ENCODE measurements around the gene LYL1.

LYL1 gene

GRCh38 chr19:13098277-13099072 is 4.2 kb downstream of the LYL1 start:
- Mint-ChIP-seq H3K4me1 (peaks cover 45% of the 10 kb centered on the region), H3K27me3 (peaks cover 24% of the 10 kb centered on the region), H3K36me3 (ENCODE audit: insufficient read depth) (peaks cover 16% of the 10 kb centered on the region), H3K27ac (ENCODE audit: low read depth) (no peak overlapping the region), H3K4me3 (peak overlapping the region; percentile 77), H3K9me3 (no peaks in the 10 kb centered on the region)
- ATAC-seq (replicated peaks; ENCODE audit: extremely low read depth, poor library complexity, severe bottlenecking) (no peak), DNase-seq (ENCODE audit: low spot score in 2 of 2) (no peak)

- H3K27ac Mint-ChIP-seq (ENCODE audit: low read depth), result no peak overlapping the region
- no peak for DNase-seq (ENCODE audit: low spot score in 2 of 2)
- H3K9me3 Mint-ChIP-seq, result no peaks in the 10 kb centered on the region
- peak overlapping the region; percentile 77 for H3K4me3 Mint-ChIP-seq
- H3K36me3 Mint-ChIP-seq (ENCODE audit: insufficient read depth), result peaks cover 16% of the 10 kb centered on the region
- peaks cover 24% of the 10 kb centered on the region for H3K27me3 Mint-ChIP-seq
- ATAC-seq (replicated peaks; ENCODE audit: extremely low read depth, poor library complexity, severe bottlenecking), result no peak
- H3K4me1 Mint-ChIP-seq, result peaks cover 41% of the 10 kb centered on the region
Observed at GRCh38 chr19:13097463-13098258, 5.0 kb downstream of the LYL1 start.

GRCh38 chr19:13097033-13097462 is 5.6 kb downstream of the LYL1 start:
- peak overlapping the region; percentile 65 for H3K27ac Mint-ChIP-seq (ENCODE audit: low read depth)
- no peak for ATAC-seq (replicated peaks; ENCODE audit: extremely low read depth, poor library complexity, severe bottlenecking)
- no peaks in the 10 kb centered on the region for H3K9me3 Mint-ChIP-seq
- H3K4me1 Mint-ChIP-seq, result peaks cover 41% of the 10 kb centered on the region
- peaks cover 24% of the 10 kb centered on the region for H3K27me3 Mint-ChIP-seq
- peaks cover 16% of the 10 kb centered on the region for H3K36me3 Mint-ChIP-seq (ENCODE audit: insufficient read depth)
- DNase-seq (ENCODE audit: low spot score in 2 of 2), result no peak
- H3K4me3 Mint-ChIP-seq, result peak overlapping the region; percentile 20

- Mint-ChIP-seq H3K9me3 (no peaks in the 10 kb centered on the region), H3K36me3 (ENCODE audit: insufficient read depth) (peaks cover 16% of the 10 kb centered on the region), H3K27me3 (peaks cover 24% of the 10 kb centered on the region), H3K27ac (ENCODE audit: low read depth) (peak overlapping the region; percentile 65), H3K4me3 (peak overlapping the region; percentile 50), H3K4me1 (peaks cover 34% of the 10 kb centered on the region)
- no peak for ATAC-seq (replicated peaks; ENCODE audit: extremely low read depth, poor library complexity, severe bottlenecking)
- DNase-seq (ENCODE audit: low spot score in 2 of 2), result no peak
Observed at GRCh38 chr19:13095934-13096927, 6.4 kb downstream of the LYL1 start.

GRCh38 chr19:13095393-13095784 is 7.3 kb downstream of the LYL1 start:
- Mint-ChIP-seq H3K4me1 (peaks cover 31% of the 10 kb centered on the region), H3K27ac (ENCODE audit: low read depth) (no peak overlapping the region), H3K36me3 (ENCODE audit: insufficient read depth) (peaks cover 16% of the 10 kb centered on the region), H3K27me3 (peaks cover 24% of the 10 kb centered on the region), H3K4me3 (no peak overlapping the region), H3K9me3 (no peaks in the 10 kb centered on the region)
- DNase-seq (ENCODE audit: low spot score in 2 of 2) (no peak), ATAC-seq (replicated peaks; ENCODE audit: extremely low read depth, poor library complexity, severe bottlenecking) (no peak)

- H3K4me3 Mint-ChIP-seq, result no peak overlapping the region
- no peaks in the 10 kb centered on the region for H3K9me3 Mint-ChIP-seq
- H3K4me1 Mint-ChIP-seq, result peaks cover 26% of the 10 kb centered on the region
- H3K27me3 Mint-ChIP-seq, result peaks cover 24% of the 10 kb centered on the region
- no peak for ATAC-seq (replicated peaks; ENCODE audit: extremely low read depth, poor library complexity, severe bottlenecking)
- peaks cover 12% of the 10 kb centered on the region for H3K36me3 Mint-ChIP-seq (ENCODE audit: insufficient read depth)
- DNase-seq (ENCODE audit: low spot score in 2 of 2), result no peak
- H3K27ac Mint-ChIP-seq (ENCODE audit: low read depth), result no peak overlapping the region
Observed at GRCh38 chr19:13094771-13095392, 7.8 kb downstream of the LYL1 start.

GRCh38 chr19:13094106-13094504 is 8.6 kb downstream of the LYL1 start:
- Mint-ChIP-seq H3K4me1 (peaks cover 21% of the 10 kb centered on the region), H3K27ac (ENCODE audit: low read depth) (no peak overlapping the region), H3K36me3 (ENCODE audit: insufficient read depth) (peaks cover 8% of the 10 kb centered on the region), H3K27me3 (peaks cover 23% of the 10 kb centered on the region), H3K9me3 (no peaks in the 10 kb centered on the region), H3K4me3 (no peak overlapping the region)
- ATAC-seq (replicated peaks; ENCODE audit: extremely low read depth, poor library complexity, severe bottlenecking) (no peak), DNase-seq (ENCODE audit: low spot score in 2 of 2) (no peak)

GRCh38 chr19:13093407-13094105 is 9.1 kb downstream of the LYL1 start:
- H3K4me1 Mint-ChIP-seq, result peaks cover 15% of the 10 kb centered on the region
- peaks cover 18% of the 10 kb centered on the region for H3K27me3 Mint-ChIP-seq
- ATAC-seq (replicated peaks; ENCODE audit: extremely low read depth, poor library complexity, severe bottlenecking) (peak; percentile 77), DNase-seq (ENCODE audit: low spot score in 2 of 2) (peak; percentile 70 to 74)
- H3K4me3 Mint-ChIP-seq, result no peak overlapping the region
- H3K36me3 Mint-ChIP-seq (ENCODE audit: insufficient read depth), result peaks cover 6% of the 10 kb centered on the region
- no peak overlapping the region for H3K27ac Mint-ChIP-seq (ENCODE audit: low read depth)
- H3K9me3 Mint-ChIP-seq, result no peaks in the 10 kb centered on the region

GRCh38 chr19:13092606-13093235 is 9.9 kb downstream of the LYL1 start:
- no peak for ATAC-seq (replicated peaks; ENCODE audit: extremely low read depth, poor library complexity, severe bottlenecking)
- Mint-ChIP-seq H3K36me3 (ENCODE audit: insufficient read depth) (peaks cover 4% of the 10 kb centered on the region), H3K4me3 (no peak overlapping the region), H3K27ac (ENCODE audit: low read depth) (no peak overlapping the region), H3K9me3 (no peaks in the 10 kb centered on the region), H3K4me1 (peaks cover 7% of the 10 kb centered on the region), H3K27me3 (peaks cover 11% of the 10 kb centered on the region)
- DNase-seq (ENCODE audit: low spot score in 2 of 2), result no peak

- H3K4me3 Mint-ChIP-seq, result no peak overlapping the region
- peaks cover 11% of the 10 kb centered on the region for H3K27me3 Mint-ChIP-seq
- H3K9me3 Mint-ChIP-seq, result no peaks in the 10 kb centered on the region
- H3K4me1 Mint-ChIP-seq, result peaks cover 7% of the 10 kb centered on the region
- ATAC-seq (replicated peaks; ENCODE audit: extremely low read depth, poor library complexity, severe bottlenecking) (no peak), DNase-seq (ENCODE audit: low spot score in 2 of 2) (no peak)
- no peak overlapping the region for H3K27ac Mint-ChIP-seq (ENCODE audit: low read depth)
- H3K36me3 Mint-ChIP-seq (ENCODE audit: insufficient read depth), result peaks cover 2% of the 10 kb centered on the region
Observed at GRCh38 chr19:13092158-13092543, 10.5 kb downstream of the LYL1 start.
